ENCODE measurements around the gene KDM4C. TPM values are rescaled to one million over a fixed set of nuclear protein-coding genes. Genes with fewer than 3 reads are reported as not detected.

Gene KDM4C
- polyA plus RNA-seq, 1 donor (not counting 4 experiments of a cell fraction or from before 2014, with no cell fraction given) = 17.2 TPM

DNA sequence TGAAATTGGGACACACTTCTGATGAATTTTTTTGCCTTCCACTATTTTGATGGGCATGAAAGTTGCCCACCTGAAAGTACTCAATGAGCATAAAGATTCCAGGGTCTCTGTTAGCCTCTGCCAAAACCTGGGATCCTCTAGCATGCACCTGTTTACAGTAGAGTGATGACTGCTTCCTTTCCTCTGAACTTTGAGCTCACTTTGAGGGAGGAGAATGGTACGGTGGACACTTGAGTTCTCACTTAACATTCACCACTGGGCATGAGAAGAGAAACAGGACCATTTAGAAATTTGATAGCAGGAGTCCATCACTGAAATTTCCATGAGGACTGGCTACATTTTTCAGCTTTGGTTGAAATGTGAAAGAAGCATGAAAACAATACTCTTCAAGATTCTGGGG lies 374.8 kb downstream of the KDM4C start:
- no peak overlapping the region for H3K4me3 ChIP-seq (ENCODE audit: control insufficient read depth in 2 of 3, extremely low read depth in 1 of 3, insufficient read depth in 2 of 3, low read depth in 1 of 3, low read length in 3 of 3)
- no peak for DNase-seq (ENCODE audit: low read depth, low spot score)
- H3K27ac ChIP-seq (ENCODE audit: control insufficient read depth, insufficient read depth, low read length) = no peak overlapping the region
- no peak overlapping the region for H2AFZ ChIP-seq (ENCODE audit: control insufficient read depth, low read length)
- peaks cover 0 to 9% of the 10 kb centered on the region in 2 experiments for H3K36me3 ChIP-seq (ENCODE audit: control insufficient read depth in 2 of 2, extremely low read depth in 1 of 2, insufficient read depth in 2 of 2, low read length in 2 of 2)
- H3K79me2 ChIP-seq (ENCODE audit: control insufficient read depth, insufficient read depth, low read length) = no peaks in the 10 kb centered on the region
- H3K27me3 ChIP-seq (ENCODE audit: control insufficient read depth, extremely low read depth, insufficient read depth, low read length) = no peaks in the 10 kb centered on the region
- no peaks in the 10 kb centered on the region for H3K9me3 ChIP-seq (ENCODE audit: control insufficient read depth, low read depth, low read length)
- dilution Hi-C loops (cut with MboI; ENCODE audit: extremely low pct_ligation_motif_present, low sequenced_read_pairs) = no loop called here
- no peak overlapping the region for H3K9ac ChIP-seq (ENCODE audit: control insufficient read depth, extremely low read depth, insufficient read depth, low read length)
- FAIRE-seq = no peak
- no peak overlapping the region for H3K4me2 ChIP-seq (ENCODE audit: control insufficient read depth, extremely low read depth, insufficient read depth, low read depth, low read length)
- H4K20me1 ChIP-seq (ENCODE audit: control insufficient read depth, extremely low read depth, insufficient read depth, low read length) = no peaks in the 10 kb centered on the region
- TF ChIP-seq, protein P1, sequence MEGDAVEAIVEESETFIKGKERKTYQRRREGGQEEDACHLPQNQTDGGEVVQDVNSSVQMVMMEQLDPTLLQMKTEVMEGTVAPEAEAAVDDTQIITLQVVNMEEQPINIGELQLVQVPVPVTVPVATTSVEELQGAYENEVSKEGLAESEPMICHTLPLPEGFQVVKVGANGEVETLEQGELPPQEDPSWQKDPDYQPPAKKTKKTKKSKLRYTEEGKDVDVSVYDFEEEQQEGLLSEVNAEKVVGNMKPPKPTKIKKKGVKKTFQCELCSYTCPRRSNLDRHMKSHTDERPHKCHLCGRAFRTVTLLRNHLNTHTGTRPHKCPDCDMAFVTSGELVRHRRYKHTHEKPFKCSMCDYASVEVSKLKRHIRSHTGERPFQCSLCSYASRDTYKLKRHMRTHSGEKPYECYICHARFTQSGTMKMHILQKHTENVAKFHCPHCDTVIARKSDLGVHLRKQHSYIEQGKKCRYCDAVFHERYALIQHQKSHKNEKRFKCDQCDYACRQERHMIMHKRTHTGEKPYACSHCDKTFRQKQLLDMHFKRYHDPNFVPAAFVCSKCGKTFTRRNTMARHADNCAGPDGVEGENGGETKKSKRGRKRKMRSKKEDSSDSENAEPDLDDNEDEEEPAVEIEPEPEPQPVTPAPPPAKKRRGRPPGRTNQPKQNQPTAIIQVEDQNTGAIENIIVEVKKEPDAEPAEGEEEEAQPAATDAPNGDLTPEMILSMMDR (optimal IDR thresholded peaks at IDR 0.05 in 1 of 3, IDR thresholded peaks at IDR 0.05 in 1 of 3, conservative IDR thresholded peaks at IDR 0.05 in 1 of 3; ENCODE audit: extremely low read depth in 1 of 3, insufficient read depth in 2 of 3, low read length in 3 of 3) = no peak
- TF ChIP-seq EZH2 (IDR thresholded peaks at IDR 0.05; ENCODE audit: low read length) = no peak
- no peaks in the 10 kb centered on the region for H3K4me1 ChIP-seq (ENCODE audit: control insufficient read depth, extremely low read depth, insufficient read depth, low read length)
- H3K9me1 ChIP-seq (ENCODE audit: control insufficient read depth, extremely low read depth, insufficient read depth, low read length) = no peaks in the 10 kb centered on the region

DNA sequence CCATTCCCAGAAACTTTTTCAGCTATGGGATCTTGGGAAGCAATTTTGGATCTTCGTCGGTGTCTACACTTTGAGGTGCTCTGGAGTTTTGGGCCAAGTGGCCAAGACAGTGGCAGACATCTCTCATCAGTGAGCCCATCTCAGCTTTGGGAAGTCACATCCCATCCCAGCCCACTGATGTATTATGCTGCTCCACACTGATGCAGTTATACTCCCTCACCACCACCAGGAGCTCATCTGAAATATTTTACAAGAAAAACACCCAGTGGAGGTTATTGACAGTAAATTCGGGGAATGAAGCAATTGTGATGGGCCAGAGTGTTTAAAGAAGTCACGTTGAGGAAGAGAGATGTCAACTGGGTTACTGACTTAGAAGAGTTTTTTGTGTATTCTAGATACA lies 378.0 kb downstream of the KDM4C start:
- H3K27me3 ChIP-seq (ENCODE audit: control insufficient read depth, extremely low read depth, insufficient read depth, low read length) = no peaks in the 10 kb centered on the region
- no peak overlapping the region for H3K4me2 ChIP-seq (ENCODE audit: control insufficient read depth, extremely low read depth, insufficient read depth, low read depth, low read length)
- no peaks in the 10 kb centered on the region for H3K9me3 ChIP-seq (ENCODE audit: control insufficient read depth, low read depth, low read length)
- no peak for FAIRE-seq
- TF ChIP-seq, protein P1 (optimal IDR thresholded peaks at IDR 0.05 in 1 of 3, IDR thresholded peaks at IDR 0.05 in 1 of 3, conservative IDR thresholded peaks at IDR 0.05 in 1 of 3; ENCODE audit: extremely low read depth in 1 of 3, insufficient read depth in 2 of 3, low read length in 3 of 3) = no peak
- TF ChIP-seq EZH2 (IDR thresholded peaks at IDR 0.05; ENCODE audit: low read length) = no peak
- H4K20me1 ChIP-seq (ENCODE audit: control insufficient read depth, extremely low read depth, insufficient read depth, low read length) = no peaks in the 10 kb centered on the region
- no peak overlapping the region for H3K9ac ChIP-seq (ENCODE audit: control insufficient read depth, extremely low read depth, insufficient read depth, low read length)
- H3K27ac ChIP-seq (ENCODE audit: control insufficient read depth, insufficient read depth, low read length) = no peak overlapping the region
- DNase-seq (ENCODE audit: low read depth, low spot score) = no peak
- H3K79me2 ChIP-seq (ENCODE audit: control insufficient read depth, insufficient read depth, low read length) = no peaks in the 10 kb centered on the region
- dilution Hi-C loops (cut with MboI; ENCODE audit: extremely low pct_ligation_motif_present, low sequenced_read_pairs) = no loop called here
- no peak overlapping the region for H3K4me3 ChIP-seq (ENCODE audit: control insufficient read depth in 2 of 3, extremely low read depth in 1 of 3, insufficient read depth in 2 of 3, low read depth in 1 of 3, low read length in 3 of 3)
- H2AFZ ChIP-seq (ENCODE audit: control insufficient read depth, low read length) = no peak overlapping the region
- no peaks in the 10 kb centered on the region for H3K4me1 ChIP-seq (ENCODE audit: control insufficient read depth, extremely low read depth, insufficient read depth, low read length)
- H3K9me1 ChIP-seq (ENCODE audit: control insufficient read depth, extremely low read depth, insufficient read depth, low read length) = no peaks in the 10 kb centered on the region
- H3K36me3 ChIP-seq (ENCODE audit: control insufficient read depth in 2 of 2, extremely low read depth in 1 of 2, insufficient read depth in 2 of 2, low read length in 2 of 2) = peaks cover 0 to 4% of the 10 kb centered on the region in 2 experiments
